Calu3 (cell line): Measurements from ENCODE around the gene CSMD2. TPM values are rescaled to one million over a fixed set of nuclear protein-coding genes. Genes with fewer than 3 reads are reported as not detected.

Source experiments
- BruUV-seq: library from RNA; stranded (reverse); fragments of 400-500 nt; replicated peaks from 2 replicates; lab custom pipeline; 2021; lab: Mats Ljungman, UMichigan
- CTCF ChIA-PET: fragments of 300-600 bp; sonication (Branson Sonifier 250); formaldehyde crosslinking; loops from one replicate; lab custom pipeline; 2022; ENCODE audit warnings: antibody characterized with exemption; lab: Charles Lee
- DNase-seq: peaks from one replicate; pipeline ENCODE4 v3.0.0; 2022
- H3K27ac Mint-ChIP-seq: one replicate; pipeline ENCODE4 v1.8.0; 2022; ENCODE audit warnings: mixed read lengths; ENCODE audit not compliant: unreplicated experiment
- H3K27me3 Mint-ChIP-seq: one replicate; pipeline ENCODE4 v1.8.0; 2022; ENCODE audit warnings: mixed read lengths; ENCODE audit not compliant: unreplicated experiment
- H3K36me3 Mint-ChIP-seq: one replicate; pipeline ENCODE4 v1.8.0; 2022; ENCODE audit warnings: mild to moderate bottlenecking, moderate library complexity, mixed read lengths; ENCODE audit not compliant: insufficient read depth, unreplicated experiment
- H3K4me1 Mint-ChIP-seq: one replicate; pipeline ENCODE4 v1.8.0; 2022; ENCODE audit warnings: mild to moderate bottlenecking, low read depth, mixed read lengths; ENCODE audit not compliant: unreplicated experiment
- H3K4me3 Mint-ChIP-seq: one replicate; pipeline ENCODE4 v1.8.0; 2022; ENCODE audit warnings: mild to moderate bottlenecking, low read depth, moderate library complexity, mixed read lengths; ENCODE audit not compliant: unreplicated experiment
- H3K9me3 Mint-ChIP-seq: one replicate; pipeline ENCODE4 v1.8.0; 2022; ENCODE audit warnings: low read depth, mixed read lengths; ENCODE audit not compliant: unreplicated experiment
- CTCF ChIP-seq: fragments of 200-600 bp; IDR thresholded peaks from one replicate; pipeline ENCODE4 v1.8.0; 2022; ENCODE audit warnings: antibody characterized with exemption; ENCODE audit not compliant: unreplicated experiment
- intact Hi-C: fragments of 100-400 bp; cut with micrococcal nuclease; formaldehyde crosslinking; loops from one replicate; pipeline ENCODE4 v1.10.0; 2022; ENCODE audit not compliant: unreplicated experiment
- total RNA-seq: library from RNA; stranded (reverse); gene quantifications from 2 replicates; pipeline ENCODE4 v1.2.3, GENCODE V29; 2022

Gene CSMD2
- total RNA-seq, 1 experiment from 2014 or later: not detected

DNA sequence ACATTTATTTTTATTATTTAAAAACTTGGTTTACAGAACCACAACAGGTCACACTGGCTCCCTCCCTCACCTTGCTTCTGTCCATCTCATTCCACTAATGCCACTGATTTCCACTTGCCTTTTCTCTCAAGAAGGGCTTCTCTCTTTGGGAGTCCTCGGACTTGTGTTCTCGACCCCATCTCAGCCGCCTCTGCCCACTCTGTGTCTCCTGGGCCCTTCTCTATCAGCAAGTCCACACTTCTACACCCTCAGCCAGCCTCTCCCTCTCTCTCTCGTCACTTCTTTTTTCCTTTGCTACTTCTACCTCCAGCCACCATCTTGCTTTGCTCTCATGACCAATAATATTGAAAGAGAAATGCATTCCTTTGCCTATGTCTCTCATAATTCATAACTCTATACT is 171.7 kb downstream of the CSMD2 start:
- H3K27ac Mint-ChIP-seq: no peak overlapping the region
- intact Hi-C loops: no loop called here
- H3K36me3 Mint-ChIP-seq: no peaks in the 10 kb centered on the region
- BruUV-seq: no TSS peak
- H3K9me3 Mint-ChIP-seq: peaks cover 14% of the 10 kb centered on the region
- H3K4me1 Mint-ChIP-seq: no peaks in the 10 kb centered on the region
- no peak for TF ChIP-seq CTCF
- CTCF ChIA-PET: no interaction called here
- no peak for DNase-seq
- peaks cover 1% of the 10 kb centered on the region for H3K27me3 Mint-ChIP-seq
- H3K4me3 Mint-ChIP-seq: no peak overlapping the region

DNA sequence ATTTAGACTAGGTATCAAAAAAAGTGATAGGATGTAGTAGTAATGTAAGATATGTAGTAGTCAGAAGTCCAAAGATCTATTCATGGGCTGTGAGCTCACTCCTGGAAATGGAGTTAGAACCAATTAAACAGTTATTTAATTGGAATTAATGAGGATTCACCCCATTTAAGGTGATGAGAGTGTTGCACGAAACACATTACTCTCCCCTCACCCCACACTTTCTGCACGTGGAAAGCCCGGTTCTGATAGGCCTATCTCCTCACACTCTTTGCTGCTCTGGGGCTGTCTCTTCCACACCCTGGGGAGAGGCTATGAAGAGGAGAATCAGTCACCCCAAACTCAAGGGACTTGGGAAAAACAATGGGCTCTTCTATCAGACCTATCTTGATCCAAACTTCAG is 174.7 kb downstream of the CSMD2 start:
- DNase-seq: no peak
- H3K4me1 Mint-ChIP-seq: no peaks in the 10 kb centered on the region
- H3K4me3 Mint-ChIP-seq: no peak overlapping the region
- no peak overlapping the region for H3K27ac Mint-ChIP-seq
- CTCF ChIA-PET: interaction anchor here (0.7 kb wide), 1 partner anchor 14 kb away, joined by 3 read pairs; no protein-coding TSS in a partner anchor
- H3K36me3 Mint-ChIP-seq: no peaks in the 10 kb centered on the region
- peaks cover 14% of the 10 kb centered on the region for H3K9me3 Mint-ChIP-seq
- peaks cover 7% of the 10 kb centered on the region for H3K27me3 Mint-ChIP-seq
- intact Hi-C loops: no loop called here
- TF ChIP-seq CTCF: no peak
- no TSS peak for BruUV-seq

GRCh38 chr1:33988161-33988560 is 176.9 kb downstream of the CSMD2 start:
- Mint-ChIP-seq H3K9me3 (peaks cover 5% of the 10 kb centered on the region), H3K36me3 (no peaks in the 10 kb centered on the region), H3K4me1 (no peaks in the 10 kb centered on the region), H3K27me3 (peaks cover 7% of the 10 kb centered on the region), H3K27ac (no peak overlapping the region), H3K4me3 (no peak overlapping the region)
- CTCF ChIA-PET: no interaction called here
- BruUV-seq: no TSS peak
- no peak for TF ChIP-seq CTCF
- no peak for DNase-seq
- intact Hi-C loops: no loop called here

DNA sequence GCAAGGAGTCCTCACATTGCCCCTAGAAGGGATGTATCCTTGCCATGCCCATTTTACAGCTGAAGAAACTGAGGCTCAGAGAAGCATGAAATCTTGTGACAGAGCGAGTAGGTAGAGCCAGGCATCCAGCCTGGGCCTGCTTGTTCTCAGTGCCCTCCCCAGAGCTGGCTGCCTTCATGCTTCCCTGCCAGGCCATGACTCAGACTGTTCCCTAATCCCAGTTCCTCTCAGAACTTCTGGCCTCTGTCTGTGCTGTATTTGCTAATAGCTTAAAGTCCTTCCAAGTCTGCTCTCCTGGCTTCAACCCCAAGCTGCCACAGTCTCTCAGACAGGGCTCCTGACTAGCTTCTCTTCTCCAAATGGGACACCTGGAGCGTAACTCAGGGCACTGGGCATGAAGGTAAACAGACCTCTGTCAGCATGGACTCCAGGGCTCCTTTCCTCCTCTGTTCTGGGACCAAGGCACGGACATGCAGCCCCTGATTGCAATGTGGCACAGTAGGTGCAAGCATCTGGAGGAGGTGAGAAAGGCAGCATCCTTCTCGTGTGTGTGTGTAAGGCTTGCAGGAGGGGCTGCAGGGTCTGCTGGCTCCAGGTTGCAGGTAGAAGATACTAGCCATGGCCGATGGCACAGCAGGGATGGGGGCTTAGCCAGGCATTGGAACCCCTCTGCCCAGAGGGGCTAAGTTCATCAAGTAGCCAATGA is 178.5 kb downstream of the CSMD2 start:
- no peaks in the 10 kb centered on the region for H3K4me1 Mint-ChIP-seq
- H3K27ac Mint-ChIP-seq: no peak overlapping the region
- no peak for DNase-seq
- no peak for TF ChIP-seq CTCF
- H3K9me3 Mint-ChIP-seq: peaks cover 8% of the 10 kb centered on the region
- H3K27me3 Mint-ChIP-seq: peaks cover 21% of the 10 kb centered on the region
- CTCF ChIA-PET: no interaction called here
- BruUV-seq: no TSS peak
- H3K36me3 Mint-ChIP-seq: no peaks in the 10 kb centered on the region
- no peak overlapping the region for H3K4me3 Mint-ChIP-seq
- intact Hi-C loops: no loop called here
